CD4-positive, alpha-beta T cell treated with Interferon alpha-2 for 1 hour (primary cell): Measurements from ENCODE around the gene FAM72A.

Source experiments
- DNase-seq, 2 donors: peaks; one replicate each; pipeline ENCODE4 v3.0.0-alpha.2; 2020 to 2022

Gene FAM72A

GRCh38 chr1:206167350-206168029 is 35.1 kb downstream of the FAM72A start:
- peak in 1 of 2 donors; percentile 36 for DNase-seq

GRCh38 chr1:206145771-206146290 is 56.8 kb downstream of the FAM72A start:
- DNase-seq, result no peak

- DNase-seq, result no peak
Measured at GRCh38 chr1:206144605-206145004, 58.0 kb downstream of the FAM72A start.

GRCh38 chr1:206143537-206144172 is 59.0 kb downstream of the FAM72A start:
- no peak for DNase-seq

GRCh38 chr1:206142770-206143169 is 59.9 kb downstream of the FAM72A start:
- no peak for DNase-seq

- no peak for DNase-seq
Measured at GRCh38 chr1:206142011-206142410, 60.6 kb downstream of the FAM72A start.

GRCh38 chr1:206136241-206136640 is 66.4 kb downstream of the FAM72A start:
- no peak for DNase-seq
